ENCODE results near the gene PKNOX2. TPM values are rescaled to one million over a fixed set of nuclear protein-coding genes. Genes with fewer than 3 reads are reported as not detected.

The PKNOX2 gene
- total RNA-seq, 1 experiment from 2014 or later = not detected

GRCh38 chr11:125251956-125252355 is 87.4 kb downstream of the PKNOX2 start:
- BruUV-seq (replicated peaks) = no TSS peak
- H3K36me3 Mint-ChIP-seq (ENCODE audit: insufficient read depth, unreplicated experiment) = no peaks in the 10 kb centered on the region
- intact Hi-C loops (cut with micrococcal nuclease; ENCODE audit: unreplicated experiment) = no loop called here
- no peaks in the 10 kb centered on the region for H3K9me3 Mint-ChIP-seq (ENCODE audit: low read depth, unreplicated experiment)
- no peak overlapping the region for H3K27ac Mint-ChIP-seq (ENCODE audit: unreplicated experiment)
- H3K4me1 Mint-ChIP-seq (ENCODE audit: low read depth, unreplicated experiment) = no peaks in the 10 kb centered on the region
- no peak for TF ChIP-seq CTCF (IDR thresholded peaks at IDR 0.05; ENCODE audit: unreplicated experiment)
- CTCF ChIA-PET = no interaction called here
- DNase-seq = no peak
- H3K4me3 Mint-ChIP-seq (ENCODE audit: low read depth, unreplicated experiment) = no peak overlapping the region
- H3K27me3 Mint-ChIP-seq (ENCODE audit: unreplicated experiment) = peaks cover 49% of the 10 kb centered on the region

- Mint-ChIP-seq H3K27me3 (ENCODE audit: unreplicated experiment) (peaks cover 49% of the 10 kb centered on the region), H3K4me1 (ENCODE audit: low read depth, unreplicated experiment) (no peaks in the 10 kb centered on the region), H3K9me3 (ENCODE audit: low read depth, unreplicated experiment) (no peaks in the 10 kb centered on the region), H3K27ac (ENCODE audit: unreplicated experiment) (no peak overlapping the region), H3K4me3 (ENCODE audit: low read depth, unreplicated experiment) (no peak overlapping the region), H3K36me3 (ENCODE audit: insufficient read depth, unreplicated experiment) (no peaks in the 10 kb centered on the region)
- BruUV-seq (replicated peaks) = no TSS peak
- CTCF ChIA-PET = no interaction called here
- intact Hi-C loops (cut with micrococcal nuclease; ENCODE audit: unreplicated experiment) = no loop called here
- DNase-seq = no peak
- TF ChIP-seq CTCF (IDR thresholded peaks at IDR 0.05; ENCODE audit: unreplicated experiment) = no peak
Measured at GRCh38 chr11:125253289-125253688, 88.7 kb downstream of the PKNOX2 start.

GRCh38 chr11:125253795-125254525 is 89.4 kb downstream of the PKNOX2 start:
- no peak for DNase-seq
- no TSS peak for BruUV-seq (replicated peaks)
- H3K27me3 Mint-ChIP-seq (ENCODE audit: unreplicated experiment) = peaks cover 53% of the 10 kb centered on the region
- no peaks in the 10 kb centered on the region for H3K36me3 Mint-ChIP-seq (ENCODE audit: insufficient read depth, unreplicated experiment)
- no peak overlapping the region for H3K27ac Mint-ChIP-seq (ENCODE audit: unreplicated experiment)
- intact Hi-C loops (cut with micrococcal nuclease; ENCODE audit: unreplicated experiment) = no loop called here
- no peaks in the 10 kb centered on the region for H3K4me1 Mint-ChIP-seq (ENCODE audit: low read depth, unreplicated experiment)
- no peak for TF ChIP-seq CTCF (IDR thresholded peaks at IDR 0.05; ENCODE audit: unreplicated experiment)
- CTCF ChIA-PET = no interaction called here
- H3K9me3 Mint-ChIP-seq (ENCODE audit: low read depth, unreplicated experiment) = no peaks in the 10 kb centered on the region
- no peak overlapping the region for H3K4me3 Mint-ChIP-seq (ENCODE audit: low read depth, unreplicated experiment)

- Mint-ChIP-seq H3K27ac (ENCODE audit: unreplicated experiment) (no peak overlapping the region), H3K4me3 (ENCODE audit: low read depth, unreplicated experiment) (no peak overlapping the region), H3K36me3 (ENCODE audit: insufficient read depth, unreplicated experiment) (no peaks in the 10 kb centered on the region), H3K27me3 (ENCODE audit: unreplicated experiment) (peaks cover 47% of the 10 kb centered on the region), H3K4me1 (ENCODE audit: low read depth, unreplicated experiment) (no peaks in the 10 kb centered on the region), H3K9me3 (ENCODE audit: low read depth, unreplicated experiment) (no peaks in the 10 kb centered on the region)
- no TSS peak for BruUV-seq (replicated peaks)
- no peak for TF ChIP-seq CTCF (IDR thresholded peaks at IDR 0.05; ENCODE audit: unreplicated experiment)
- no peak for DNase-seq
- CTCF ChIA-PET = no interaction called here
- intact Hi-C loops (cut with micrococcal nuclease; ENCODE audit: unreplicated experiment) = no loop called here
Measured at GRCh38 chr11:125256541-125257189, 92.1 kb downstream of the PKNOX2 start.
